GM12892 (cell line): ENCODE data around the gene FAM89B.

Source experiments
- POLR2A ChIP-seq: IDR thresholded peaks from 2 replicates; pipeline ENCODE4 v1.6.1; 2011; ENCODE audit warnings: low read depth, low read length, control low read depth
- POLR2AphosphoS5 ChIP-seq: IDR thresholded peaks from 2 replicates; pipeline ENCODE4 v1.6.1; 2011; ENCODE audit warnings: low read depth, low read length, control low read depth

- no peak for TF ChIP-seq POLR2A
- TF ChIP-seq POLR2AphosphoS5, result no peak
Observed at GRCh38 chr11:65559535-65559934, 12.8 kb upstream of the FAM89B start.
